ENCODE data around the gene DUSP15. TPM values are rescaled to one million over a fixed set of nuclear protein-coding genes. Genes with fewer than 3 reads are reported as not detected.
A peak's percentile ranks its signal among the peaks of the same experiment; 100 is the strongest.

DUSP15 gene
- total and polyA plus RNA-seq, 9 of the 15 experiments (the other 6 are each of a cell fraction or from before 2014, with no cell fraction given) = 0.34 TPM; not detected in 8

- no peak for TF ChIP-seq FOSL1 (tag; conservative IDR thresholded peaks at IDR 0.05)
- TF ChIP-seq HOXB6 (CRISPR knock-in tag; IDR thresholded peaks at IDR 0.05; ENCODE audit: borderline replicate concordance) = no peak
- no peak for TF ChIP-seq SLC30A9 (CRISPR knock-in tag; IDR thresholded peaks at IDR 0.05)
- no peak for TF ChIP-seq HDAC2 (IDR thresholded peaks at IDR 0.05)
- TF ChIP-seq SOX6 (IDR thresholded peaks at IDR 0.05) = no peak
- peak; percentile 62 for TF ChIP-seq PKNOX1 (IDR thresholded peaks at IDR 0.05)
- TF ChIP-seq ATF4 (CRISPR knock-in tag; IDR thresholded peaks at IDR 0.05) = no peak
- no peak for TF ChIP-seq EZH2 (IDR thresholded peaks at IDR 0.05; ENCODE audit: borderline replicate concordance, low read depth, low read length)
- TF ChIP-seq IFI16 (CRISPR knock-in tag; IDR thresholded peaks at IDR 0.05) = no peak
- no peak for TF ChIP-seq SMARCA4 (IDR thresholded peaks at IDR 0.05)
- TF ChIP-seq BRF2 (IDR thresholded peaks at IDR 0.05; ENCODE audit: borderline replicate concordance, insufficient read depth, insufficient read length) = no peak
- no peak for TF ChIP-seq PREB (CRISPR knock-in tag; IDR thresholded peaks at IDR 0.05)
- no peak for TF ChIP-seq HBP1 (CRISPR knock-in tag; IDR thresholded peaks at IDR 0.05)
- no peak for TF ChIP-seq FOXA3 (CRISPR knock-in tag; conservative IDR thresholded peaks at IDR 0.05 in 1 of 2, IDR thresholded peaks at IDR 0.05 in 1 of 2)
- no peak for TF ChIP-seq ZNF124 (CRISPR knock-in tag; IDR thresholded peaks at IDR 0.05)
- peak; percentile 18; the same call in 1 of the 2 replicates for TF ChIP-seq JUND (IDR thresholded peaks at IDR 0.05; ENCODE audit: borderline replicate concordance, low read depth, low read length)
- TF ChIP-seq JUND (tag; IDR thresholded peaks at IDR 0.05; ENCODE audit: borderline replicate concordance, low read depth, low read length) = no peak
- TF ChIP-seq ARID3B (CRISPR knock-in tag; IDR thresholded peaks at IDR 0.05; ENCODE audit: borderline replicate concordance) = no peak
Measured at GRCh38 chr20:31822421-31823330, 47.7 kb downstream of the DUSP15 start (continued).
